HG03354 (cell line): Measurements from ENCODE around the gene USP40.

Experiments
- ATAC-seq: cut with Tn5 transposase; IDR thresholded peaks from one replicate; pipeline ENCODE4 v1.9.1; 2021; ENCODE audit warnings: mild to moderate bottlenecking; ENCODE audit not compliant: unreplicated experiment, poor library complexity, severe bottlenecking

USP40 gene

GRCh38 chr2:233435436-233436190, 131.0 kb downstream of the USP40 start:
- ATAC-seq = no peak

GRCh38 chr2:233434666-233435330, 131.8 kb downstream of the USP40 start:
- ATAC-seq = no peak

- no peak for ATAC-seq
Observed at GRCh38 chr2:233433794-233434193, 132.8 kb downstream of the USP40 start.

- ATAC-seq = no peak
Observed at GRCh38 chr2:233433029-233433428, 133.6 kb downstream of the USP40 start.

GRCh38 chr2:233430651-233431050, 135.9 kb downstream of the USP40 start:
- no peak for ATAC-seq

GRCh38 chr2:233430081-233430480, 136.5 kb downstream of the USP40 start:
- ATAC-seq = no peak

- ATAC-seq = no peak
Observed at GRCh38 chr2:233429175-233429897, 137.2 kb downstream of the USP40 start.

GRCh38 chr2:233428438-233428837, 138.1 kb downstream of the USP40 start:
- no peak for ATAC-seq

- ATAC-seq = no peak
Observed at GRCh38 chr2:233428008-233428407, 138.6 kb downstream of the USP40 start.

GRCh38 chr2:233426619-233427342, 139.8 kb downstream of the USP40 start:
- no peak for ATAC-seq
